ENCODE data around the gene AGPS. TPM values are rescaled to one million over a fixed set of nuclear protein-coding genes. Genes with fewer than 3 reads are reported as not detected.

AGPS gene
- total and polyA plus RNA-seq, 10 of the 15 experiments (the other 5 are each of a cell fraction or from before 2014, with no cell fraction given): 7.9 to 54.2 (median 38.7) TPM

DNA sequence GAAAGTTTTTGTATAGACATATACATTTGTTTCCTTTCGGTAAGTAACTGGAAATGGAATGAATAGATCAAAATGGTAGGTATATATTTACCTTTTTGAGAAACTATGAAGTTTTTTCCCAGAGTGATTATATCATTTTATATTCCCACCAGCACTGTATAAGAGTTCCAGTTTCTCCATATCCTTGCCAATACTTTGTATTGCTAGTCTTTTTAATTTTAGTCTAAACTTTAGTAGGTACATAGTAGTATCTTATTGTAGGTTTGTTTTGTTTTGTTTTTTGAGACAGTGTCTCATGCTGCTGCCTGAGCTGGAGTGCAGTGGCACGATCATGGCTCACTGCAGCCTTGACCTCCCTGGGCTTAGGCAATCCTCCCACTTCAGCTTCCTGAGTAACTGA lies 56.6 kb downstream of the AGPS start:
- WGBS (ENCODE audit: insufficient coverage, insufficient replicate concordance, low lambda C conversion rate, missing lambda C conversion rate): 97% methylated on average over 2 of the region's 2 CpGs
- TF ChIP-seq USF2 (IDR thresholded peaks at IDR 0.05; ENCODE audit: borderline replicate concordance, low read depth, low read length) (no peak), ELK1 (IDR thresholded peaks at IDR 0.05; ENCODE audit: low read depth, low read length) (no peak), JUNB (IDR thresholded peaks at IDR 0.05) (no peak), BCL11A (IDR thresholded peaks at IDR 0.05; ENCODE audit: low read depth, low read length) (no peak), NBN (IDR thresholded peaks at IDR 0.05) (no peak), FOXM1 (IDR thresholded peaks at IDR 0.05; ENCODE audit: low read depth, low read length) (no peak), MEF2B (IDR thresholded peaks at IDR 0.05; ENCODE audit: partially characterized antibody, poor library complexity, severe bottlenecking) (no peak), POLR2AphosphoS2 (IDR thresholded peaks at IDR 0.05; ENCODE audit: low read depth, low read length) (no peak)
- TF ChIP-seq, protein P1, sequence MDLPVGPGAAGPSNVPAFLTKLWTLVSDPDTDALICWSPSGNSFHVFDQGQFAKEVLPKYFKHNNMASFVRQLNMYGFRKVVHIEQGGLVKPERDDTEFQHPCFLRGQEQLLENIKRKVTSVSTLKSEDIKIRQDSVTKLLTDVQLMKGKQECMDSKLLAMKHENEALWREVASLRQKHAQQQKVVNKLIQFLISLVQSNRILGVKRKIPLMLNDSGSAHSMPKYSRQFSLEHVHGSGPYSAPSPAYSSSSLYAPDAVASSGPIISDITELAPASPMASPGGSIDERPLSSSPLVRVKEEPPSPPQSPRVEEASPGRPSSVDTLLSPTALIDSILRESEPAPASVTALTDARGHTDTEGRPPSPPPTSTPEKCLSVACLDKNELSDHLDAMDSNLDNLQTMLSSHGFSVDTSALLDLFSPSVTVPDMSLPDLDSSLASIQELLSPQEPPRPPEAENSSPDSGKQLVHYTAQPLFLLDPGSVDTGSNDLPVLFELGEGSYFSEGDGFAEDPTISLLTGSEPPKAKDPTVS (IDR thresholded peaks at IDR 0.05; ENCODE audit: low read depth, low read length): no peak
- TF ChIP-seq, protein P2, sequence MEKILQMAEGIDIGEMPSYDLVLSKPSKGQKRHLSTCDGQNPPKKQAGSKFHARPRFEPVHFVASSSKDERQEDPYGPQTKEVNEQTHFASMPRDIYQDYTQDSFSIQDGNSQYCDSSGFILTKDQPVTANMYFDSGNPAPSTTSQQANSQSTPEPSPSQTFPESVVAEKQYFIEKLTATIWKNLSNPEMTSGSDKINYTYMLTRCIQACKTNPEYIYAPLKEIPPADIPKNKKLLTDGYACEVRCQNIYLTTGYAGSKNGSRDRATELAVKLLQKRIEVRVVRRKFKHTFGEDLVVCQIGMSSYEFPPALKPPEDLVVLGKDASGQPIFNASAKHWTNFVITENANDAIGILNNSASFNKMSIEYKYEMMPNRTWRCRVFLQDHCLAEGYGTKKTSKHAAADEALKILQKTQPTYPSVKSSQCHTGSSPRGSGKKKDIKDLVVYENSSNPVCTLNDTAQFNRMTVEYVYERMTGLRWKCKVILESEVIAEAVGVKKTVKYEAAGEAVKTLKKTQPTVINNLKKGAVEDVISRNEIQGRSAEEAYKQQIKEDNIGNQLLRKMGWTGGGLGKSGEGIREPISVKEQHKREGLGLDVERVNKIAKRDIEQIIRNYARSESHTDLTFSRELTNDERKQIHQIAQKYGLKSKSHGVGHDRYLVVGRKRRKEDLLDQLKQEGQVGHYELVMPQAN (conservative IDR thresholded peaks at IDR 0.05): no peak
- DNase-seq (ENCODE audit: low read depth, low spot score) (no peak), FAIRE-seq (no peak), ATAC-seq (no peak)
- POLR2A ChIA-PET: no interaction called here
- Histone ChIP-seq H3K36me3 (ENCODE audit: control insufficient read depth in 2 of 2, insufficient read depth in 2 of 2, low read length in 1 of 2) (no peaks in the 10 kb centered on the region; a peak in 1 of 4 replicates), H3K4me3 (no peak overlapping the region), H3K4me2 (ENCODE audit: control insufficient read depth, insufficient read depth) (no peak overlapping the region), H3K27ac (ENCODE audit: control insufficient read depth, insufficient read depth) (no peak overlapping the region), H4K20me1 (ENCODE audit: control insufficient read depth, insufficient read depth) (no peaks in the 10 kb centered on the region), H3K4me1 (ENCODE audit: control insufficient read depth, insufficient read depth, low read length) (no peaks in the 10 kb centered on the region), H3K9ac (ENCODE audit: control insufficient read depth, insufficient read depth, low read length) (no peak overlapping the region), H3K9me3 (replicated peaks; ENCODE audit: control insufficient read depth, insufficient read depth, low read length) (no peaks in the 10 kb centered on the region; the same call in 1 of the 3 replicates), H2AFZ (ENCODE audit: control insufficient read depth, low read depth, low read length) (no peak overlapping the region), H3K27me3 (replicated peaks in 1 of 2; ENCODE audit: control insufficient read depth in 2 of 2, insufficient read depth in 2 of 2, low read length in 1 of 2) (no peaks in the 10 kb centered on the region), H3K79me2 (ENCODE audit: control insufficient read depth, insufficient read depth, low read length) (no peaks in the 10 kb centered on the region)
- RAD21 ChIA-PET (ENCODE audit: unreplicated experiment): no interaction called here
- in situ Hi-C loops (cut with MboI): no loop called here
- CTCF ChIA-PET: no interaction called here
- BruUV-seq (replicated peaks): no TSS peak
- intact Hi-C loops (cut with micrococcal nuclease; ENCODE audit: unreplicated experiment): no loop called here
- SMC1A ChIA-PET (ENCODE audit: uncharacterized antibody, unreplicated experiment): no interaction called here
